Hematopoietic multipotent progenitor cell treated with erythropoietin and hydrocortisone succinate and interleukin-3 and kit ligand, for 15 days (in vitro differentiated cells): ENCODE data around the gene GABARAPL1.

Experiments used
- DNase-seq: peaks from one replicate; pipeline ENCODE4 v3.0.0-alpha.2; 2015; ENCODE audit warnings: low spot score

The GABARAPL1 gene

GRCh38 chr12:10235761-10236631 lies 23.3 kb downstream of the GABARAPL1 start:
- peak; percentile 68 for DNase-seq

- no peak for DNase-seq
Observed at GRCh38 chr12:10236720-10237119, 24.0 kb downstream of the GABARAPL1 start.

GRCh38 chr12:10238526-10238925 lies 25.8 kb downstream of the GABARAPL1 start:
- DNase-seq, result no peak

GRCh38 chr12:10241290-10241689 lies 28.6 kb downstream of the GABARAPL1 start:
- DNase-seq, result no peak

GRCh38 chr12:10241727-10242126 lies 29.1 kb downstream of the GABARAPL1 start:
- DNase-seq, result no peak

- DNase-seq, result no peak
Observed at GRCh38 chr12:10242539-10242938, 29.9 kb downstream of the GABARAPL1 start.

GRCh38 chr12:10243818-10244520 lies 31.3 kb downstream of the GABARAPL1 start:
- no peak for DNase-seq

- DNase-seq, result no peak
Observed at GRCh38 chr12:10247436-10248058, 34.9 kb downstream of the GABARAPL1 start.

GRCh38 chr12:10249690-10250455 lies 37.2 kb downstream of the GABARAPL1 start:
- DNase-seq, result no peak

- no peak for DNase-seq
Observed at GRCh38 chr12:10251669-10252068, 39.0 kb downstream of the GABARAPL1 start.

GRCh38 chr12:10252201-10252600 lies 39.5 kb downstream of the GABARAPL1 start:
- no peak for DNase-seq

GRCh38 chr12:10256064-10256463 lies 43.4 kb downstream of the GABARAPL1 start:
- DNase-seq, result no peak

- DNase-seq, result no peak
Observed at GRCh38 chr12:10260927-10261326, 48.2 kb downstream of the GABARAPL1 start.

GRCh38 chr12:10268037-10268436 lies 55.4 kb downstream of the GABARAPL1 start:
- no peak for DNase-seq

GRCh38 chr12:10272467-10272866 lies 59.8 kb downstream of the GABARAPL1 start:
- DNase-seq, result no peak
